Panc1 (cell line): ENCODE results near the gene SP6. TPM values are rescaled to one million over a fixed set of nuclear protein-coding genes. Genes with fewer than 3 reads are reported as not detected.

Source experiments
- ATAC-seq: fragments of 200-7000 bp; cut with Tn5 transposase; 2 replicates; pipeline ENCODE4 v1.9.1; 2020; ENCODE audit warnings: mild to moderate bottlenecking, moderate library complexity
- BruUV-seq: library from RNA; stranded (reverse); fragments of 400-500 nt; replicated peaks from 2 replicates; lab custom pipeline; 2021; lab: Mats Ljungman, UMichigan
- CTCF ChIA-PET: fragments of 300-600 bp; sonication (Branson Sonifier 250); formaldehyde crosslinking; loops from one replicate; lab custom pipeline; 2022; ENCODE audit warnings: antibody characterized with exemption; lab: Charles Lee
- POLR2A ChIA-PET: fragments of 300-600 bp; sonication (Branson Sonifier 250); formaldehyde crosslinking; loops from one replicate; lab custom pipeline; 2022; ENCODE audit warnings: antibody characterized with exemption; lab: Charles Lee
- DNase-seq: peaks from one replicate; pipeline ENCODE4 v3.0.0-alpha.2; 2010; ENCODE audit warnings: low read depth, low spot score
- H3K27ac ChIP-seq: 2 replicates; pipeline ENCODE4 v1.5.1; 2011; ENCODE audit warnings: mild to moderate bottlenecking, low read length, inconsistent platforms
- H3K27me3 ChIP-seq: fragments of 200-500 bp; sonication (Bioruptor generic); 2 replicates; pipeline ENCODE4 v1.6.0; 2014; ENCODE audit warnings: low read length, inconsistent platforms; ENCODE audit not compliant: control insufficient read depth, insufficient read depth
- H3K36me3 ChIP-seq: fragments of 200-500 bp; sonication (Bioruptor generic); 2 replicates; pipeline ENCODE4 v1.5.1; 2014; ENCODE audit warnings: inconsistent platforms, mild to moderate bottlenecking, low read length, moderate library complexity; ENCODE audit not compliant: control insufficient read depth, insufficient read depth
- H3K4me1 ChIP-seq: 2 replicates; pipeline ENCODE4 v1.5.1; 2011; ENCODE audit warnings: inconsistent platforms, mild to moderate bottlenecking, low read length, moderate library complexity; ENCODE audit not compliant: control insufficient read depth, insufficient read depth
- H3K4me3 ChIP-seq, 2 experiments: 2 replicates each; pipeline ENCODE4 v1.5.1; 2011 to 2012; ENCODE audit warnings: low read depth in 2 of 2, low read length in 2 of 2, mild to moderate bottlenecking in 2 of 2, inconsistent platforms in 1 of 2, moderate library complexity in 1 of 2
- H3K9me3 ChIP-seq: fragments of 200-500 bp; sonication (Bioruptor generic); 2 replicates; pipeline ENCODE4 v1.5.1; 2014; ENCODE audit warnings: low read depth, mild to moderate bottlenecking, inconsistent platforms, low read length, moderate library complexity; ENCODE audit not compliant: control insufficient read depth, insufficient read depth
- CTCF ChIP-seq: fragments of 450-650 bp; IDR thresholded peaks from 2 replicates; pipeline ENCODE4 v1.5.1; 2017; ENCODE audit warnings: mild to moderate bottlenecking
- POLR2AphosphoS5 ChIP-seq: IDR thresholded peaks from 2 replicates; pipeline ENCODE4 v1.6.1; 2012; ENCODE audit warnings: mild to moderate bottlenecking, low read depth, low read length, moderate library complexity
- REST ChIP-seq, 2 experiments: IDR thresholded peaks; 2 replicates each; pipeline ENCODE4 v1.6.1; 2011 to 2012; ENCODE audit warnings: low read depth in 2 of 2, control low read depth in 1 of 2, low read length in 1 of 2, mild to moderate bottlenecking in 1 of 2, moderate library complexity in 1 of 2; ENCODE audit not compliant: insufficient read depth in 1 of 2
- SIN3A ChIP-seq: IDR thresholded peaks from 2 replicates; pipeline ENCODE4 v1.6.1; 2012; ENCODE audit warnings: low read depth, mild to moderate bottlenecking, low read length, moderate library complexity, borderline replicate concordance; ENCODE audit not compliant: insufficient read depth
- TCF7L2 ChIP-seq: IDR thresholded peaks from 2 replicates; pipeline ENCODE4 v1.6.1; 2011; ENCODE audit warnings: mild to moderate bottlenecking, low read depth, low read length, inconsistent platforms
- in situ Hi-C: cut with HindIII; loops from 2 replicates; pipeline ENCODE4 v1.10.0; 2016; ENCODE audit warnings: low sequenced_read_pairs, low pct_unique_long_range_greater_than_20kb
- intact Hi-C: fragments of 100-400 bp; cut with micrococcal nuclease; formaldehyde crosslinking; loops from one replicate; pipeline ENCODE4 v1.10.0; 2022; ENCODE audit not compliant: unreplicated experiment
- total RNA-seq: library from RNA; stranded (reverse); gene quantifications from one replicate; pipeline ENCODE4 v1.2.1, GENCODE V29; 2021; ENCODE audit not compliant: unreplicated experiment

The SP6 gene
- total RNA-seq, 1 experiment from 2014 or later, result 4.0 TPM

GRCh38 chr17:47856830-47857229 is 5.9 kb upstream of the SP6 start:
- H3K27me3 ChIP-seq, result peaks cover 22% of the 10 kb centered on the region
- DNase-seq (no peak), ATAC-seq (no peak)
- in situ Hi-C loops, result no loop called here
- TF ChIP-seq POLR2AphosphoS5 (no peak), TCF7L2 (no peak)
- no peaks in the 10 kb centered on the region for H3K9me3 ChIP-seq
- H3K27ac ChIP-seq, result no peak overlapping the region
- ChIA-PET CTCF (no interaction called here), POLR2A (no interaction called here)
- no TSS peak for BruUV-seq
- no peak overlapping the region for H3K4me3 ChIP-seq
- no peaks in the 10 kb centered on the region for H3K36me3 ChIP-seq
- H3K4me1 ChIP-seq, result no peaks in the 10 kb centered on the region
- intact Hi-C loops, result no loop called here

- intact Hi-C loops (no loop called here), in situ Hi-C loops (no loop called here)
- Histone ChIP-seq H3K27ac (no peak overlapping the region), H3K27me3 (peaks cover 22% of the 10 kb centered on the region), H3K4me1 (peaks cover under 1% of the 10 kb centered on the region; the same call in 1 of the 2 replicates), H3K36me3 (no peaks in the 10 kb centered on the region), H3K9me3 (no peaks in the 10 kb centered on the region), H3K4me3 (no peak overlapping the region)
- DNase-seq (no peak), ATAC-seq (no peak)
- no TSS peak for BruUV-seq
- POLR2A ChIA-PET, result interaction anchor here (0.6 kb wide), 1 partner anchor 201 kb away, joined by 9 read pairs; no protein-coding TSS in a partner anchor
- TF ChIP-seq TCF7L2 (no peak), REST (IDR thresholded peaks at IDR 0.05; ENCODE audit: insufficient read depth in 1 of 2, low read depth in 2 of 2, low read length in 1 of 2) (no peak), CTCF (no peak), SIN3A (no peak), POLR2AphosphoS5 (no peak)
- CTCF ChIA-PET, result no interaction called here
Measured at GRCh38 chr17:47855737-47856136, 4.8 kb upstream of the SP6 start.

GRCh38 chr17:47853616-47854015 is 2.7 kb upstream of the SP6 start:
- ChIA-PET CTCF (no interaction called here), POLR2A (no interaction called here)
- intact Hi-C loops (no loop called here), in situ Hi-C loops (no loop called here)
- BruUV-seq, result no TSS peak
- H3K27ac ChIP-seq, result no peak overlapping the region
- TF ChIP-seq CTCF, result no peak
- TF ChIP-seq SIN3A, result no peak
- no peak for TF ChIP-seq TCF7L2
- no peak for TF ChIP-seq POLR2AphosphoS5
- TF ChIP-seq REST (IDR thresholded peaks at IDR 0.05; ENCODE audit: insufficient read depth in 1 of 2, low read depth in 2 of 2, low read length in 1 of 2), result no peak
- ATAC-seq (no peak), DNase-seq (no peak)
- peaks cover 22% of the 10 kb centered on the region for H3K27me3 ChIP-seq
- H3K4me3 ChIP-seq, result no peak overlapping the region
- no peaks in the 10 kb centered on the region for H3K9me3 ChIP-seq
- peaks cover 3% of the 10 kb centered on the region; the same call in 1 of the 2 replicates for H3K4me1 ChIP-seq
- H3K36me3 ChIP-seq, result no peaks in the 10 kb centered on the region
